Measurements from ENCODE around the gene STPG2. TPM values are rescaled to one million over a fixed set of nuclear protein-coding genes. Genes with fewer than 3 reads are reported as not detected.

Gene STPG2
- total RNA-seq, 4 donors from 2014 or later = 0.22 to 1.7 (median 1.1) TPM; not detected in 1

DNA sequence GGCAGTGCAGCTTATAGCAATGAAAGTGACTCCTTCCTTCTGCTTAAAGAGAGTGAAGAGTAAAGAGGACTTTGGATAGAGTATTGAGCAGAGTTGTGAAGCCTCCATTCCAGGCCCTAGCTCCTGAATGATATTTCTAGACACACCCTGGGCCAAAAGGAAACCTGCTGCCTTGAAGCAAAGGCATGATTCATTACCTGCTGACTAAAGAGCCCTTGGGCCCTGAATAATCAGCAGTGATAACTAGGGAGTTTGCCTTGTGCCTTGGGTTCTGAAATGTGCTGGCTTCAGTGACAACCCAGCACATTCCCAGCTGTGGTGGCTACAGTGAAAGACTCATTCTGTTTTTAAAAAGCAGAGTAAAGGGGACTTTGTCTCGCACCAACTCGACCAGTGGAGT, 49.2 kb downstream of the STPG2 start:
- TF ChIP-seq, protein P1, sequence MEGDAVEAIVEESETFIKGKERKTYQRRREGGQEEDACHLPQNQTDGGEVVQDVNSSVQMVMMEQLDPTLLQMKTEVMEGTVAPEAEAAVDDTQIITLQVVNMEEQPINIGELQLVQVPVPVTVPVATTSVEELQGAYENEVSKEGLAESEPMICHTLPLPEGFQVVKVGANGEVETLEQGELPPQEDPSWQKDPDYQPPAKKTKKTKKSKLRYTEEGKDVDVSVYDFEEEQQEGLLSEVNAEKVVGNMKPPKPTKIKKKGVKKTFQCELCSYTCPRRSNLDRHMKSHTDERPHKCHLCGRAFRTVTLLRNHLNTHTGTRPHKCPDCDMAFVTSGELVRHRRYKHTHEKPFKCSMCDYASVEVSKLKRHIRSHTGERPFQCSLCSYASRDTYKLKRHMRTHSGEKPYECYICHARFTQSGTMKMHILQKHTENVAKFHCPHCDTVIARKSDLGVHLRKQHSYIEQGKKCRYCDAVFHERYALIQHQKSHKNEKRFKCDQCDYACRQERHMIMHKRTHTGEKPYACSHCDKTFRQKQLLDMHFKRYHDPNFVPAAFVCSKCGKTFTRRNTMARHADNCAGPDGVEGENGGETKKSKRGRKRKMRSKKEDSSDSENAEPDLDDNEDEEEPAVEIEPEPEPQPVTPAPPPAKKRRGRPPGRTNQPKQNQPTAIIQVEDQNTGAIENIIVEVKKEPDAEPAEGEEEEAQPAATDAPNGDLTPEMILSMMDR (IDR thresholded peaks at IDR 0.05; ENCODE audit: low read depth) = no peak

DNA sequence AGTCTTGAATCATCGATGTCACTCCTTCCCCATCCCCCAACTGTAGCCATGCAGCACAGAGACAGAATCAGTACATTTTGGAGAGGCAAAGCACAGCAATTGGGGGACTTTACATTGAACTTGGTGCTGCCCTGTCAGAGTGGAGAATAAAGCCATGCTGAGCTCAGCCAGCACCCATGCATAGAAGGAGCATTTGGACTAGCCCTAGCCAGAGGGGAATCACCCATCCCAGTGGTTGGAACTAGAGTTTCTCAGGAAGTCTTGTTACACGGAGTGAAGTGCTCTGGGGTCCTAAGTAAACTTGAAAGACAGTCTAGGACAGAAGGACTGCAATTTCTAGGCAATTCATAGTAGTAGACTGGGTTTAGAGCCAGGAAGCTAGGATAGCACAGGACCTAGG, 49.6 kb downstream of the STPG2 start:
- TF ChIP-seq, protein P1 (IDR thresholded peaks at IDR 0.05; ENCODE audit: low read depth) = no peak

DNA sequence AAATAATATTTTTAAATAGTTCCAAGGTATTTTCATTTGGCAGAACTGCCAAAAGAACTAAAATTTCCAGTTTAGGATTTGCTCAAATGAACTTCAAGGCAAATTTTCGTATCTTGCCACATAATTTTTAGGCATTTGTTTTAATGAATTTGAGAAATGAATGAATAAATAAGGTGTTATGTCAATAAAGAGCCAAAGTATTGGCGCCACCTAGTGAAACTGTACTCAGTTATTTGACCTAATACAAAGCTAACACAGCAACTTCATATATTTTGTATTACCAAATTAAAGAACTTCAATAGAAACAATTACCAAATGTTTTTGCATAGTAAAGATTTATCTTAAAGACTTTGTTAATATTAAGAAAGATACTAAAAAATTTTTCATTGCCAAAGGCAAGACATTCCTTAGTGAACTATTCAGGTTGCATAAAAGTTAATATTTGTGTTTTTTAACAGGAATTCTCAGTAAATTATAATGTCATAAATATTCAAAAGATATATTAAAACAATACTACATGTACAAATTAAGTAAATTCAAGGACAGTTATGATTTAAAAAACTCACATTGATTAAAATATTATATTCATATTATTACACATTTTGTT, 50.3 kb downstream of the STPG2 start:
- TF ChIP-seq, protein P1 (IDR thresholded peaks at IDR 0.05; ENCODE audit: low read depth) = no peak

GRCh38 chr4:98081936-98082335, 61.3 kb downstream of the STPG2 start:
- TF ChIP-seq, protein P1 (IDR thresholded peaks at IDR 0.05; ENCODE audit: low read depth) = no peak

DNA sequence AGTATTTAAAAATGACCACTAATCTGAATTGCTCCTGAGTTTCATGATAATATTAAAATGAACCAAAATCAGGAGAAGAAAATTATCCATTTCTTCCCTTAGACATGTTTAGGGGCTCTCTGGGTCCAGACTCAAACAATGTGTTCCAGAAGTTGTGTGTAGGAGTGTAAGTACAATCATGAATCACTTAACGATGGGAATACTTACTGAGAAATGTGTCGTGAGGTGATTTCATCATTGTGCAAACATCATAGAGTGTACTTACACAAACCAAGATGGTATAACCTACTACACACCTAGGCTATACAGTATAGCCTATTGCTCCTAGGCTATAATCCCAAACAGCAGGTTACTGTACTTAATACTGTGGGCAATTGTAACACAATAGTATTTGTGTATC, 74.8 kb downstream of the STPG2 start:
- TF ChIP-seq, protein P1 (IDR thresholded peaks at IDR 0.05; ENCODE audit: low read depth) = no peak

DNA sequence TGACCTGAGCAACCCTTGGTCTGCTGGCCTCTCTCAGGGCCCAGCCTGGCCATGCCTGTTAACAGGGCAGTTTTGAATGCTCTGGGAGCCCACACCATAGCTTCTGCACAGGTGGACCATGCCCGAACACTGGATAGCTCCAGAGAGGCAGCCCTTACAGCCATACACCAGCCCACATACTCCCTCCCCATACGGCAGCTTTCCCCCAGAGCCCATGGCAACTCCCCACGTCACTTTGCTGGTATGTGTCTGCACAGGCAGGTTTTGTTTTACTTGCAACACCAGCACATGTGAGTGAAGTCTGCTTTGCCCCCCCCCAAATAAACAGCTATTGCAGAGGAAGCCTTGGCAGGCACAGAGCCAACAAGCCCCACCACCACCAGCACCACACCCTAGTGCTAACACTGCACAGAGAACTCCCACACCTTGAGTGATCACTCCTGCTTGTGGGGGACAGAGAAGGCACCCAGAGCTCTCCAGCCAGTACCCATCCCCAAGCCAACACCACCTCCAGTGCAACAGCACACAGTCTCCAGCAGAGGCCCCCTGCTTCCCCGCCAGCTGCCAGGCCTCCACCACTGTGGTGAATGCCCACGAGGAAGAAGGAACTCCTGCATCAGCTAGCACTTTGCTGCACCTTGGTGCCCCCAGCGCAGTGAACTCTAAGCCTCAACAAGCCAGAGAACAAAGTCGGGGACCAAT, 87.3 kb downstream of the STPG2 start:
- TF ChIP-seq, protein P1 (IDR thresholded peaks at IDR 0.05; ENCODE audit: low read depth) = no peak

GRCh38 chr4:98046665-98047064, 96.6 kb downstream of the STPG2 start:
- TF ChIP-seq, protein P1 (IDR thresholded peaks at IDR 0.05; ENCODE audit: low read depth) = no peak
